ENCODE data around the gene CD101.

CD101 gene

GRCh38 chr1:117014209-117014608 is 12.6 kb downstream of the CD101 start:
- DNase-seq, result no peak

DNA sequence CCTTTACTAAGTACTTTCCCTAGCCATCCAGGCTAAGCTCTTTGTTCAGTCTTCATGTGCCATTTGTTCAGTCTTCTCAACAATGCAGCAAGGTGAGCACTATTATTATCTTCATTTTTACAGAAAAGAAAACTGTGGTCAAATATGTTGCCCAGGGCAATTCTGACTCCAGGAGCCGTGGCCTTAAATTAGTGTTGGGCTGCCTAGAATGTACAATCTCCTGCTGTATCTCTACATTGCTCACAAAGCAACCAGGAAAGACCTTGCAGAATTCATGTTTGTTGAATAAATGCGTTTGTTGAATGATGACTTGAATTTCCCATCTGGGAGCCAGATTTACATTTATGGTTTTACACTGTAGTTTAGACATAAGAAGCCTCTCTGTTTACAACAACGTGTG is 14.2 kb downstream of the CD101 start:
- DNase-seq, result no peak

GRCh38 chr1:117017062-117017461 is 15.5 kb downstream of the CD101 start:
- DNase-seq, result no peak

- no peak for DNase-seq
Observed at GRCh38 chr1:117017648-117018047, 16.1 kb downstream of the CD101 start.

DNA sequence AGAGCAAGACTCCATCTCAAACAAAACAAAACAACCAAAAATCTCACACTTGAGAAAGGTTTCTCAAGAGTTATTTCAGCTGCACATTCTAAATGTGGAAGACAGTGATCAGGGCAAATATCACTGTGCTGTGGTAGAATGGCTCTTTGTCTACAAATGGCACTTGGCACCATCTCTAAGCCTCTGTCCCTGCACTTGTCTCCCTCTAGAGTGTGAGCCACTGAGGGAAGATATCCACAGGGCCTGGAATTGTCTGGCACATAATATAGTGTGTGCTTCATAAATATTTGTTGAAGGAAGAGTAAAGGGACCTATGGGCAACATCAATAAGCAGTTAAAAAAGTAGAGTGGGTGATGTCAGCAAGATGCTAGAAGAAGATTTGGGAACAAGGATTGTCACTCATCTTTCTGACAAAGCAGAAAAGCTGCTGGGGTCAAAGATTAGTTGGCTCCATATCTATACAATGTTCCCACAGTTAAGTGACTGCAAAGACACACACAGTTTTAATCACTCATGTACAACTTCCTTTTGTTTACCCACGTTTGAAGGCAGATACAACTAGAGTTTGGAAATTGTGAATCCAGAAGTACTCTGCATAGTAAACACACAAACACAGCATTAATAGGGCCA is 19.1 kb downstream of the CD101 start:
- DNase-seq, result no peak

- no peak for DNase-seq
Observed at GRCh38 chr1:117022114-117022513, 20.6 kb downstream of the CD101 start.

- no peak for DNase-seq
Observed at GRCh38 chr1:117025568-117025967, 24.0 kb downstream of the CD101 start.

- DNase-seq, result no peak
Observed at GRCh38 chr1:117026361-117026760, 24.8 kb downstream of the CD101 start.

DNA sequence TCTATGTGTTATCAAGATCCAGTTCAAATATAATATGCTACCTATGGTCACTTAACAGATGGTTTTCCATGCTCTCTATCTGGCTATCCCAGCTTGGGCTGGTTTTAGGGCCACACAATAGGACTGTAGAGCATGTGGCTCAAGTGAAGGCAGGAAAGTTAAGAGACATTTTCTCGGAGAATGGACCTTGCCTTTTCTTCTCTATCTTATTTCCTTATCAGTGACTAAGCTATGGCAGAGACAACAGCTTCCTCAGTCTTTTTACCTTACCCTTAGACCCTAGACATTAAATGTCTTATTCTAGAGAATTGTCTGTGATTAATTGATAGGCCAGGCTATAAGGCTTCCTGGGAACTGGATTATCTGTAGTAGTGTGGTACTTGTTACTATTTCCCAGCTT is 28.1 kb downstream of the CD101 start:
- DNase-seq, result no peak

DNA sequence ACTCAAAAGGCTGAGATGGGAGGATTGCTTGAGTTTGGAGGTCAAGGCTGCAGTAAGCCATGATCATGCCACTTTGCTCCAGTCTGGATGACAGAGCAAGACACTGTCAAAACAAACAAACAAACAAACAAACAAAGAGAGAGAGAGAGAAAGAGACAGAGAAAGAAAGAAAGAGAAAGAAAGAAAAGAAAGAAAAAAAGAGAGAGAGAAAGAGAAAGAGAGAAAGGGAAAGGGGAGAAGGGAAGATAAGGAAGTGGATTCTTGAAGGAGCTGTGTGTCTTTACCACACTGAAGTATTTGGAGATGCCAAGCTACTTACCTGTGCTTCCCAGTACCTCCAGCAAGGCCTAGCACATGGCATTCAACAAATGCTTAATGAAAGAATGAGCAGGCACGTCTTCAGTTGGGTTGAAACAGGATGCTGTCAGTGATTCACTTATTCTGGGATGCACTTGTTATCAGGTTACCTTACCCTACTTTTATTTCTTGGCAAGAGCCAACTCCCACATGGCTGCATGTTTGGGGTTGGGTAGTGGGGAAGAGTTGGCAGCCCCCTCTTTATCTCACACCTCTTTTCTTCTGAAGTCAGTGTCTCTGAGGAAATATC is 28.8 kb downstream of the CD101 start:
- no peak for DNase-seq

DNA sequence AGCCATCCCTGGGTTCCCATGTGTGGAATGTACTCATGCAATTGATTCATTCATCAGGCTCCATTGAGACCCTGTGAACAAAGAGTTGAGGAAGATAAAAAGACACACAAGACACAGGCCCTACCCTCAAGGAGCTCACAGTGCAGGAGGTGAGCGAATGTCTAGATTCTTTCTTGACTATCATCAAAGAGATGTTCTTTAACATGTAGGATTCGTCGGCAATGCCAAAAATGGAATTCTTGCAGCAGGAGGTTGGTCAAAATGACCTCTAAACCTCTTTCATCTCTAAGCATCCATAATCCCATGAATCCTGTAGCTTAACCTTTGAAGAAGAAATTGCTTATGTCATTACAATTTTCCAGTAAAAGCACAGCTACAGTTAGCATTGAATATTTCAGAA is 30.7 kb downstream of the CD101 start:
- DNase-seq, result no peak

DNA sequence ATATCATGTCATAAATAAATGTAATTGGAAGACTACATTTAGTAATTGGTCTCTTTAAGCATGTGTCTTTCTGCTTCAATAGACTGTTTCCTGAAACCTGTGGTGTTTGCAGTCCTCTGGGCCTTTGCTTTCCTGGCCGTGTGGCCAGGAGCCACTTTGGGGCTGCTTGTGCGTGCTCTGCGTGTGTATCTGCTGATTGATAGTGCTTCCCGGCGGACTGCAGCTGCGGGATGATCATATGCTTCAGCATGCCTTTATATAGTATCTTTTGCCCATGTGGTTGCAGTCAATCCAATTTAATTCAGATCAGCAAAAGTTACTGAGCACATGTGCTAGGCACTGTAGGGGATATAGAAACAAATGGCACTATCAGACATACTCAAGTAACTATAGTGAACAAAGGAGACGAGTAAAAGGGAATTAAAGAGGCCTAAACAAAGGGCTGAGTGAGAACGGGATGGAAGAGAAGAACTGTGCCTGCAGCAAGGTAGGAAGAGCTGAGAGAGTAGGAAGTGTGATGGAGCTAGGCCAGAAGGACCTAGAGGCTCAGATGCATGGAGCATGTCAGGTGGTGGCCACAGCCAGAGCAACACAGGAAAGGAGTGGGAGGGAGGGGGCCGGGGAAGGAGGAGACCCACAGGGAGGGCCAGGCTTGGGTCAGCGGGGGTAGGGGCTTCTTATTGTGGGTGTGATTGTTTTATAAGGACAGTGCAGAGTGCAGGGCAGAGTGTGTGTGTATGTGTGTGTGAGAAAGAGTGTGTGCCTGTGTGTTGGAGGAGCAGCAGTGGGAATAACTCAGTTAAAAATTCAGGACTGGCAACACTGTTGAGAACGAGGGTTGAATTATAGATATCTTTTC is 31.4 kb downstream of the CD101 start:
- no peak for DNase-seq

GRCh38 chr1:117033772-117034171 is 32.2 kb downstream of the CD101 start:
- DNase-seq, result no peak

GRCh38 chr1:117034791-117035290 is 33.3 kb downstream of the CD101 start:
- DNase-seq, result no peak

- no peak for DNase-seq
Observed at GRCh38 chr1:117036018-117036461, 34.5 kb downstream of the CD101 start.

- DNase-seq, result no peak
Observed at GRCh38 chr1:117037802-117038201, 36.2 kb downstream of the CD101 start.

DNA sequence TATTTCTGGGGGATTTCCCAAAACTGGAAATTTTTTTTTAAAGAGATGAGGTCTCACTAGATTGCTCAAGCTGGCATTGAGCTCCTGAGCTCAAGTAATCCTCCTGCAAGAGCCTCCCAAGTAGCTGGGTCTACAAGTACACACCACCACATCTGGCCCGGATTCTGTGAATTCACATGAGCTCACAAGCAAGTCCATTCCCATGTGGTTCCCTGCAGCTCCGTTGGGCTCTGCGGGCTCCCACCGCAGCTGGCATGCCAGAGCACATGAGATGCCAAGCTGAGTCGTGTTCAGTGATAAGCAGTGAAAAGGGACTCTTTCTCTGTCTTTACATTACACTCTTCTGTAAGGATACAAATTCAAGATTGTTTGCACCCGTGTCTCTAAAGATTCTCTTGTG is 36.7 kb downstream of the CD101 start:
- no peak for DNase-seq

GRCh38 chr1:117044217-117044616 is 42.7 kb downstream of the CD101 start:
- no peak for DNase-seq

DNA sequence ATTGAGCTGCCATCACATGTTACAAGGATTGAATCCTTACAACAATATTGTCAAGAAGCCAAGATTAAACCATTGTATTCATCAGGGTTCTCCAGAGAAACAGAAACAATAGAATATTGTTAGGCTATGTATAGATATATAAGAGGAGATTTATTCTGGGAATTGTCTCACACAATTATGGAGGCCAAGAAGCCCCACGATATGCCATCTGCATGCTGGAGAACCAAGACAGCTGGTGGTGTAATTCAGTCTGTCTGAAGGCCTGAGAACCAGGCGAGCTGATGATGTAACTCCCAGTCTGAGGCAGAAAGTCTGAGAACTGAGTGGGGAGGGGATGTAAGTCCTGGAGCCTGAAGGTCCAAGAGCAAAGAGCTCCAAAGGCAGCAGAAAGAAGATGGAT is 44.1 kb downstream of the CD101 start:
- DNase-seq, result no peak

GRCh38 chr1:117046781-117047180 is 45.2 kb downstream of the CD101 start:
- no peak for DNase-seq

DNA sequence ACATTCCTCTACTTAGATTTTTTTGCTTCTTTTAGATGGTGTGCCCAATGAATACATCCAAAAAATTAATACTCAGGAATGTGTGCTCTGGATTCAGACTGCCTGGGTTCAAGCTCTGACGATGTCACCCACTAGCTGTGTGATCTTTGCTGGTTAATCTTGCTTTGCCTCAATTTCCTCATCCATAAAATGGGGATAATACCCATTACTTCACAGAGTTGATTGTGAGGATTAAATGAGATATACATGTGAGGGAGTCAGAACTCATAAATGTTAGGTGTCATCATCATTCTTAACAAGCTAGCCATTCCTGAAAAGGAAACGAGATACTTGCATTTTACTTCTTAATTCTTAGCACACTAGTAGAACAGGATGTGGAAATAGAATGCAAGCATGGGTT is 45.7 kb downstream of the CD101 start:
- no peak for DNase-seq

GRCh38 chr1:117049857-117050256 is 48.3 kb downstream of the CD101 start:
- no peak for DNase-seq

GRCh38 chr1:117051224-117052064 is 49.9 kb downstream of the CD101 start:
- no peak for DNase-seq

Data from effector CD8-positive, alpha-beta T cell (primary cell).